LNCaP clone FGC (cell line): ENCODE measurements around the gene HIPK4.

Experiments used
- DNase-seq: peaks from one replicate; pipeline ENCODE4 v3.0.0-alpha.2; 2011; ENCODE audit warnings: low read depth
- H3K4me3 ChIP-seq: 2 replicates; pipeline ENCODE4 v1.5.1; 2011; ENCODE audit warnings: mild to moderate bottlenecking, low read depth, low read length, control low read depth
- CTCF ChIP-seq: IDR thresholded peaks from 2 replicates; pipeline ENCODE4 v1.5.1; 2012; ENCODE audit warnings: mild to moderate bottlenecking; ENCODE audit not compliant: control insufficient read depth, insufficient read depth; ENCODE audit errors: extremely low read depth

Gene HIPK4

GRCh38 chr19:40362160-40362559 is 27.8 kb downstream of the HIPK4 start:
- TF ChIP-seq CTCF = no peak
- peak; percentile 72 for DNase-seq
- no peak overlapping the region for H3K4me3 ChIP-seq

GRCh38 chr19:40360708-40361241 is 29.2 kb downstream of the HIPK4 start:
- DNase-seq = peak; percentile 41
- no peak overlapping the region for H3K4me3 ChIP-seq
- no peak for TF ChIP-seq CTCF

- DNase-seq = no peak
- no peak overlapping the region for H3K4me3 ChIP-seq
- TF ChIP-seq CTCF = no peak
Measured at GRCh38 chr19:40360020-40360707, 29.8 kb downstream of the HIPK4 start.

- TF ChIP-seq CTCF = no peak
- no peak overlapping the region for H3K4me3 ChIP-seq
- DNase-seq = no peak
Measured at GRCh38 chr19:40358773-40359172, 31.2 kb downstream of the HIPK4 start.

GRCh38 chr19:40357640-40358039 is 32.3 kb downstream of the HIPK4 start:
- no peak for DNase-seq
- TF ChIP-seq CTCF = no peak
- no peak overlapping the region for H3K4me3 ChIP-seq

GRCh38 chr19:40356681-40357595 is 33.0 kb downstream of the HIPK4 start:
- no peak for DNase-seq
- H3K4me3 ChIP-seq = no peak overlapping the region
- no peak for TF ChIP-seq CTCF
